HepG2 (cell line): Measurements from ENCODE around the gene NHERF2. TPM values are rescaled to one million over a fixed set of nuclear protein-coding genes. Genes with fewer than 3 reads are reported as not detected.

Experiments used
- ATAC-seq: fragments of 200-7000 bp; cut with Tn5 transposase; 3 replicates; pipeline ENCODE4 v1.9.1; 2020; ENCODE audit warnings: mild to moderate bottlenecking, moderate library complexity
- BruUV-seq: library from RNA; stranded (reverse); fragments of 400-500 nt; replicated peaks from 2 replicates; lab custom pipeline; 2021; lab: Mats Ljungman, UMichigan
- CTCF ChIA-PET: fragments of 300-600 bp; formaldehyde crosslinking; extraction: SDS; loops from one replicate; lab custom pipeline; 2021; ENCODE audit warnings: low total read pairs, inconsistent platforms, low intra/inter-chr PET ratio; lab: Yijun Ruan, JAX
- POLR2A ChIA-PET: fragments of 350-600 bp; sonication (Branson Sonifier 250); formaldehyde crosslinking; loops from one replicate; lab custom pipeline; 2020; ENCODE audit warnings: antibody characterized with exemption, inconsistent platforms; lab: Yijun Ruan, JAX
- DNase-seq: peaks from one replicate; pipeline ENCODE4 v3.0.0-alpha.2; 2015; ENCODE audit warnings: low spot score
- FAIRE-seq: peaks from 3 replicates; lab custom pipeline; 2011; peaks lifted over from hg19 to GRCh38; lab: Jason Lieb, UNC
- H2AFZ ChIP-seq: one replicate; pipeline ENCODE4 v1.6.1; 2011; ENCODE audit warnings: low read length, inconsistent platforms
- H3K27ac ChIP-seq: fragments of 300-600 bp; 3 replicates; pipeline ENCODE4 v1.8.0; 2011; ENCODE audit warnings: mixed run types, mild to moderate bottlenecking, mixed read lengths, low read length, inconsistent platforms; ENCODE audit not compliant: insufficient read depth; ENCODE audit errors: extremely low read length
- H3K27me3 ChIP-seq, 2 experiments: fragments of 200-600 bp in 1 of 2; 2 replicates in 1 of 2; 3 replicates in 1 of 2; pipeline versions ENCODE4 v1.6.0 to v1.8.0; 2011; ENCODE audit warnings: low read length in 2 of 2, mild to moderate bottlenecking in 2 of 2, moderate library complexity in 2 of 2, inconsistent platforms in 1 of 2; ENCODE audit not compliant: insufficient read depth in 2 of 2, control insufficient read depth in 1 of 2
- H3K36me3 ChIP-seq, 2 experiments: fragments of 200-600 bp in 1 of 2; replicated peaks in 1 of 2; 2 replicates in 1 of 2; 3 replicates in 1 of 2; pipeline versions ENCODE4 v1.5.1 to v1.8.0; 2011; ENCODE audit warnings: low read length in 2 of 2, inconsistent platforms in 1 of 2; ENCODE audit not compliant: insufficient read depth in 2 of 2, control insufficient read depth in 1 of 2
- H3K4me1 ChIP-seq: 2 replicates; pipeline ENCODE4 v1.5.1; 2012; ENCODE audit warnings: low read length, inconsistent platforms; ENCODE audit not compliant: insufficient read depth
- H3K4me2 ChIP-seq: 2 replicates; pipeline ENCODE4 v1.6.0; 2011; ENCODE audit warnings: low read depth, low read length, inconsistent platforms
- H3K4me3 ChIP-seq, 3 experiments: fragments of 200-600 bp in 1 of 3; sonication (generic), shearing (Covaris generic) in 1 of 3; replicated peaks in 1 of 3; 2 replicates each; pipeline ENCODE4 v1.5.1; 2011 to 2016; ENCODE audit warnings: low read length in 3 of 3, inconsistent platforms in 2 of 3, low read depth in 2 of 3, mild to moderate bottlenecking in 2 of 3, control low read depth in 1 of 3, mixed read lengths in 1 of 3; ENCODE audit not compliant: insufficient read depth in 1 of 3
- H3K79me2 ChIP-seq: one replicate; pipeline ENCODE4 v1.6.1; 2011; ENCODE audit warnings: low read length, inconsistent platforms; ENCODE audit not compliant: insufficient read depth
- H3K9ac ChIP-seq: 2 replicates; pipeline ENCODE4 v1.6.0; 2011; ENCODE audit warnings: mild to moderate bottlenecking, low read depth, low read length, inconsistent platforms; ENCODE audit not compliant: insufficient read depth
- H3K9me3 ChIP-seq: 2 replicates; pipeline ENCODE4 v1.5.1; 2012; ENCODE audit warnings: mild to moderate bottlenecking, low read length
- H4K20me1 ChIP-seq: 2 replicates; pipeline ENCODE4 v1.6.0; 2011; ENCODE audit warnings: inconsistent platforms, mild to moderate bottlenecking, low read length, moderate library complexity; ENCODE audit not compliant: insufficient read depth
- ADNP ChIP-seq: sonication (generic); formaldehyde crosslinking; IDR thresholded peaks from 2 replicates; pipeline ENCODE4 v1.4.0; 2020; ENCODE audit warnings: missing genetic modification reagents
- CSRNP1 ChIP-seq: sonication (generic); formaldehyde crosslinking; IDR thresholded peaks from 2 replicates; pipeline ENCODE4 v1.8.1; 2023; ENCODE audit warnings: mild to moderate bottlenecking, missing genetic modification reagents
- JARID2 ChIP-seq: sonication (generic); formaldehyde crosslinking; IDR thresholded peaks from 2 replicates; pipeline ENCODE4 v1.8.1; 2023; ENCODE audit warnings: missing genetic modification reagents, inconsistent platforms; ENCODE audit not compliant: insufficient replicate concordance
- MEIS2 ChIP-seq: sonication (generic); formaldehyde crosslinking; IDR thresholded peaks from 2 replicates; pipeline ENCODE4 v1.9.0; 2021; ENCODE audit warnings: mild to moderate bottlenecking, missing genetic modification reagents
- MLLT10 ChIP-seq: sonication (generic); formaldehyde crosslinking; IDR thresholded peaks from 2 replicates; pipeline ENCODE4 v1.4.0; 2020; ENCODE audit warnings: missing genetic modification reagents
- MTA1 ChIP-seq: sonication (generic); formaldehyde crosslinking; IDR thresholded peaks from 2 replicates; pipeline ENCODE4 v1.4.0; 2020; ENCODE audit warnings: missing genetic modification reagents, mild to moderate bottlenecking, borderline replicate concordance
- NFYB ChIP-seq: sonication (generic); formaldehyde crosslinking; IDR thresholded peaks from 2 replicates; pipeline ENCODE4 v1.4.0; 2020; ENCODE audit warnings: missing genetic modification reagents
- RNF2 ChIP-seq: fragments of 450-650 bp; conservative IDR thresholded peaks from 2 replicates; pipeline ENCODE4 v1.6.1; 2016; ENCODE audit warnings: low read depth
- THAP7 ChIP-seq: sonication (generic); formaldehyde crosslinking; IDR thresholded peaks from 2 replicates; pipeline ENCODE4 v1.8.1; 2023; ENCODE audit warnings: mild to moderate bottlenecking, missing genetic modification reagents
- ZBTB7B ChIP-seq: sonication (generic); formaldehyde crosslinking; IDR thresholded peaks from 2 replicates; pipeline ENCODE4 v1.4.0; 2020; ENCODE audit warnings: missing genetic modification reagents
- ZNF20 ChIP-seq: sonication (generic); formaldehyde crosslinking; IDR thresholded peaks from 2 replicates; pipeline ENCODE4 v1.4.0; 2020; ENCODE audit warnings: mild to moderate bottlenecking, moderate library complexity, missing genetic modification reagents
- ZNF34 ChIP-seq: sonication (generic); formaldehyde crosslinking; IDR thresholded peaks from 2 replicates; pipeline ENCODE4 v1.4.0; 2020; ENCODE audit warnings: mild to moderate bottlenecking, missing genetic modification reagents, borderline replicate concordance
- ZNF550 ChIP-seq: sonication (generic); formaldehyde crosslinking; IDR thresholded peaks from 2 replicates; pipeline ENCODE4 v1.4.0; 2020; ENCODE audit warnings: mild to moderate bottlenecking, missing genetic modification reagents, borderline replicate concordance
- ZNF737 ChIP-seq: sonication (generic); formaldehyde crosslinking; IDR thresholded peaks from 2 replicates; pipeline ENCODE4 v1.5.0; 2020; ENCODE audit warnings: missing genetic modification reagents, mild to moderate bottlenecking, borderline replicate concordance
- ZNF83 ChIP-seq: sonication (generic); formaldehyde crosslinking; IDR thresholded peaks from 2 replicates; pipeline ENCODE4 v1.4.0; 2020; ENCODE audit warnings: missing genetic modification reagents, mild to moderate bottlenecking, borderline replicate concordance
- ZNF839 ChIP-seq: sonication (generic); formaldehyde crosslinking; IDR thresholded peaks from 2 replicates; pipeline ENCODE4 v1.4.0; 2020; ENCODE audit warnings: missing genetic modification reagents, mild to moderate bottlenecking, borderline replicate concordance
- ZSCAN30 ChIP-seq: sonication (generic); formaldehyde crosslinking; IDR thresholded peaks from 2 replicates; pipeline ENCODE4 v1.5.0; 2020; ENCODE audit warnings: mild to moderate bottlenecking, missing genetic modification reagents
- WGBS: methylation state at CpG from one replicate; pipeline ENCODE4 v1.1.6; 2017; ENCODE audit warnings: low lambda C conversion rate; 5-methylcytosine and 5-hydroxymethylcytosine counted together
- in situ Hi-C: cut with HindIII; loops from 2 replicates; pipeline ENCODE4 v1.10.0; 2017; ENCODE audit warnings: low pct_unique_long_range_greater_than_20kb; ENCODE audit not compliant: extremely low pct_ligation_motif_present
- intact Hi-C: fragments of 100-400 bp; cut with micrococcal nuclease; formaldehyde crosslinking; loops from one replicate; pipeline ENCODE4 v1.10.0; 2022; ENCODE audit not compliant: unreplicated experiment
- polyA plus RNA-seq, 8 experiments: library from polyadenylated mRNA; depleted of rRNA in 3 of 8; stranded (reverse) in 7 of 8; unstranded in 1 of 8; fragments of >200 nt; fragmentation: Illumina TruSeq in 4 of 8; extraction: Trizol in 4 of 8; gene quantifications; 2 replicates each; pipeline versions ENCODE4 v1.2.1 to v1.2.3, GENCODE V29; 2011 to 2016; ENCODE audit warnings: low read depth in 4 of 8, missing spikeins in 1 of 8, mixed read lengths in 1 of 8; ENCODE audit not compliant: insufficient read depth in 1 of 8
- total RNA-seq, 5 experiments: library from RNA; depleted of rRNA; stranded (reverse); fragments of >200 nt; fragmentation: Illumina TruSeq; extraction: Trizol; gene quantifications; 2 replicates each; pipeline ENCODE4 v1.2.3, GENCODE V29; 2016; ENCODE audit warnings: low read depth in 1 of 5
- TF ChIP-seq, protein P1 (sequence below): sonication (generic); formaldehyde crosslinking; IDR thresholded peaks from 2 replicates; pipeline ENCODE4 v1.5.0; 2020; ENCODE audit warnings: missing genetic modification reagents
- TF ChIP-seq, protein P2 (sequence below): sonication (generic); formaldehyde crosslinking; IDR thresholded peaks from 2 replicates; pipeline ENCODE4 v1.5.0; 2020; ENCODE audit warnings: mild to moderate bottlenecking, missing genetic modification reagents, borderline replicate concordance

Gene NHERF2
- total and polyA plus RNA-seq, 2 of the 13 experiments (the other 11 are each of a cell fraction or from before 2014, with no cell fraction given), result 23.7 to 39.3 TPM

- Histone ChIP-seq H2AFZ (peak overlapping the region; percentile 59), H4K20me1 (no peaks in the 10 kb centered on the region), H3K9me3 (no peaks in the 10 kb centered on the region), H3K27ac (no peak overlapping the region), H3K36me3 (no peaks in the 10 kb centered on the region), H3K4me1 (peaks cover 65% of the 10 kb centered on the region), H3K9ac (peak overlapping the region; percentile 60), H3K27me3 (peaks cover 2 to 19% of the 10 kb centered on the region in 2 experiments; a peak in 2 of 5 replicates), H3K4me2 (peak overlapping the region; percentile 93), H3K79me2 (no peaks in the 10 kb centered on the region), H3K4me3 (peak overlapping the region; percentile 20 to 61 (median 40); a peak in 5 of 6 replicates)
- intact Hi-C loops, result no loop called here
- DNase-seq, result no peak
- no peak for ATAC-seq
- in situ Hi-C loops, result no loop called here
- ChIA-PET POLR2A (interaction anchor here (1.1 to 2.9 kb wide), 5 partner anchors 20 to 139 kb away, joined by 3 to 22 read pairs (median 7); partner anchors contain the start of genes NTHL1, RPS2, TRAF7 and TSC2), CTCF (no interaction called here)
- WGBS, result 7% methylated on average over 7 of the region's 7 CpGs
- BruUV-seq, result no TSS peak
- no peak for FAIRE-seq
- TF ChIP-seq ZNF839 (CRISPR knock-in tag), result no peak
- no peak for TF ChIP-seq ZSCAN30 (CRISPR knock-in tag)
- no peak for TF ChIP-seq ZNF550
- TF ChIP-seq ZBTB7B, result no peak
- TF ChIP-seq JARID2 (CRISPR knock-in tag), result no peak
- TF ChIP-seq, protein P1, sequence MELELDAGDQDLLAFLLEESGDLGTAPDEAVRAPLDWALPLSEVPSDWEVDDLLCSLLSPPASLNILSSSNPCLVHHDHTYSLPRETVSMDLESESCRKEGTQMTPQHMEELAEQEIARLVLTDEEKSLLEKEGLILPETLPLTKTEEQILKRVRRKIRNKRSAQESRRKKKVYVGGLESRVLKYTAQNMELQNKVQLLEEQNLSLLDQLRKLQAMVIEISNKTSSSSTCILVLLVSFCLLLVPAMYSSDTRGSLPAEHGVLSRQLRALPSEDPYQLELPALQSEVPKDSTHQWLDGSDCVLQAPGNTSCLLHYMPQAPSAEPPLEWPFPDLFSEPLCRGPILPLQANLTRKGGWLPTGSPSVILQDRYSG (CRISPR knock-in tag), result no peak
- 0 out of 2 replicates have a peak, but pooled peaks have one; percentile 6 for TF ChIP-seq ZNF737 (CRISPR knock-in tag)
- TF ChIP-seq MTA1, result no peak
- no peak for TF ChIP-seq ZNF83 (CRISPR knock-in tag)
- TF ChIP-seq, protein P2, sequence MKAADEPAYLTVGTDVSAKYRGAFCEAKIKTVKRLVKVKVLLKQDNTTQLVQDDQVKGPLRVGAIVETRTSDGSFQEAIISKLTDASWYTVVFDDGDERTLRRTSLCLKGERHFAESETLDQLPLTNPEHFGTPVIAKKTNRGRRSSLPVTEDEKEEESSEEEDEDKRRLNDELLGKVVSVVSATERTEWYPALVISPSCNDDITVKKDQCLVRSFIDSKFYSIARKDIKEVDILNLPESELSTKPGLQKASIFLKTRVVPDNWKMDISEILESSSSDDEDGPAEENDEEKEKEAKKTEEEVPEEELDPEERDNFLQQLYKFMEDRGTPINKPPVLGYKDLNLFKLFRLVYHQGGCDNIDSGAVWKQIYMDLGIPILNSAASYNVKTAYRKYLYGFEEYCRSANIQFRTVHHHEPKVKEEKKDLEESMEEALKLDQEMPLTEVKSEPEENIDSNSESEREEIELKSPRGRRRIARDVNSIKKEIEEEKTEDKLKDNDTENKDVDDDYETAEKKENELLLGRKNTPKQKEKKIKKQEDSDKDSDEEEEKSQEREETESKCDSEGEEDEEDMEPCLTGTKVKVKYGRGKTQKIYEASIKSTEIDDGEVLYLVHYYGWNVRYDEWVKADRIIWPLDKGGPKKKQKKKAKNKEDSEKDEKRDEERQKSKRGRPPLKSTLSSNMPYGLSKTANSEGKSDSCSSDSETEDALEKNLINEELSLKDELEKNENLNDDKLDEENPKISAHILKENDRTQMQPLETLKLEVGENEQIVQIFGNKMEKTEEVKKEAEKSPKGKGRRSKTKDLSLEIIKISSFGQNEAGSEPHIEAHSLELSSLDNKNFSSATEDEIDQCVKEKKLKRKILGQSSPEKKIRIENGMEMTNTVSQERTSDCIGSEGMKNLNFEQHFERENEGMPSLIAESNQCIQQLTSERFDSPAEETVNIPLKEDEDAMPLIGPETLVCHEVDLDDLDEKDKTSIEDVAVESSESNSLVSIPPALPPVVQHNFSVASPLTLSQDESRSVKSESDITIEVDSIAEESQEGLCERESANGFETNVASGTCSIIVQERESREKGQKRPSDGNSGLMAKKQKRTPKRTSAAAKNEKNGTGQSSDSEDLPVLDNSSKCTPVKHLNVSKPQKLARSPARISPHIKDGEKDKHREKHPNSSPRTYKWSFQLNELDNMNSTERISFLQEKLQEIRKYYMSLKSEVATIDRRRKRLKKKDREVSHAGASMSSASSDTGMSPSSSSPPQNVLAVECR (CRISPR knock-in tag), result peak; percentile 1; the same call in 1 of the 2 replicates
- TF ChIP-seq ZNF34, result no peak
- no peak for TF ChIP-seq THAP7 (CRISPR knock-in tag)
- TF ChIP-seq MLLT10 (CRISPR knock-in tag), result no peak
- no peak for TF ChIP-seq MEIS2 (CRISPR knock-in tag)
- TF ChIP-seq ZNF20 (CRISPR knock-in tag), result no peak
- TF ChIP-seq ADNP (CRISPR knock-in tag), result no peak
- no peak for TF ChIP-seq RNF2
- no peak for TF ChIP-seq CSRNP1 (CRISPR knock-in tag)
- TF ChIP-seq NFYB (CRISPR knock-in tag), result no peak
Measured at GRCh38 chr16:2015947-2016208, 10.8 kb upstream of the NHERF2 start.
